ENCODE measurements around the gene TSSC4.

TSSC4 gene

DNA sequence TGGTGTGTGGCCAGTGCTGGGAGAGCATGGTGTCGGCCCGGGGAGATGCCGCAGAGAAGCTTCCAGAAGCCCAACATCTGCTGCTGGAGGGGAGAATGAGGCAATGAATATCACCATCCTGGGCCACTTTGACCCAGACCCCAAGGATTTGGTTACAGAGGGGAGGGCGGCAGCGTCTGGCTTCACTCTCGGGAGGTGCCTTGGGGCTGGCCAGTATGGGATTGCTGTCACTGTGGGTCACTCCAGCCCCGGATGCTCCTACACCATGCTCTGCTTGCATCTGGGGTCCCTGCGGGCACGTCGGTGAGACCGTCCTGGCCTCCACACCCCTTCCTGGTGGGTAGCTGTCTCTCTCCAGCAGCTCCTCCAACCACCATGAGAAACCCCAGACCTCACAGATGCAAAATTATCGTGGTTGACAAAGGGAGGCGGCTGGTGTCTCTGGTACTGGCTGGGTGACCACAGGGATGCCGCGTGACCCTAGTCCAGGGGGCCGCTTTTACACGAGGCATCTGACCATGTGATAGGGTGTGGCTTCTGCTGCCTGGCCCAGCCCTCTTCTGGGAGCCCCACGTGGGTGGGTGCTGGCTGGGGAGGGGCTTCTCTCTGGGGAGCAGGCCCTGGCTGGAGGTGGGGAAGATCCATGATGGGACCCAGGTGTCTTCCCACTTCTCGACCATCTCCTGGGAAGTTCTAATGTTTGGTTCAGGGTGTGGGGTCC, 49.9 kb downstream of the TSSC4 start:
- no peak for DNase-seq (ENCODE audit: low read depth)

- DNase-seq (ENCODE audit: low read depth): no peak
Measured at GRCh38 chr11:2451336-2451735, 50.8 kb downstream of the TSSC4 start.

- DNase-seq (ENCODE audit: low read depth): no peak
Measured at GRCh38 chr11:2451916-2452315, 51.4 kb downstream of the TSSC4 start.

DNA sequence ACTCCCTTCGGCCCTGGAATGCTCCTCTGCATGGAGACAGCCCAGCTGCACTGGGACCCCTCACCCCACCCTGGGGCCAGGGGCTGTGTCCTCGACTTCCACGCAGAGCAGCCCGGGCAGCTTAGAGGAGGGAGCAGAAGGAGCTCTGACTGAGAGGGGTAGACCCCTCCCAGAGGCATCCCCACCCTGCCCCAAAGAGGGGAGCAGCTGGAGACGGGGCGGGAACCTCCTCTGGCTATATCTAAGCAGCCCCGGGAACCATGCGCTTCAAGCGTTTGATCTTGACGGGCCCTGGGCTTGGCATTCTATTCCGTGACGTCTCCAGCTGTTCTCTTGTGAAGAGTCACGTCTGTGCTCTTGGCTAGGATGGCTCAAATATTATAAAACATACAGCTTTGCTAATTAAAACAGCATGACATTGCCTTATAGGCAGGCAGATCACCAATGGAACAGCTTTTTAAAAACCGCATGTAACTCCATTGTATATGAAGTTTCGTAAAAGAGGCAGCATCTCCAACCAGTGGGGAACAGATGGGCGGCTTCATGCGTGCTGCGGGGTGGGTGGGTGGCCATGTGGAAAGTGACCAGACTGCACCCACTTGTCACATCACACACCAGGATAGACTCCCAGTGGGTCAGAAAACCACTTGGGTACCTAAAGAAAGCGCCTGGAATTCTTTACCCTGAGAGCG, 51.9 kb downstream of the TSSC4 start:
- DNase-seq (ENCODE audit: low read depth): no peak

DNA sequence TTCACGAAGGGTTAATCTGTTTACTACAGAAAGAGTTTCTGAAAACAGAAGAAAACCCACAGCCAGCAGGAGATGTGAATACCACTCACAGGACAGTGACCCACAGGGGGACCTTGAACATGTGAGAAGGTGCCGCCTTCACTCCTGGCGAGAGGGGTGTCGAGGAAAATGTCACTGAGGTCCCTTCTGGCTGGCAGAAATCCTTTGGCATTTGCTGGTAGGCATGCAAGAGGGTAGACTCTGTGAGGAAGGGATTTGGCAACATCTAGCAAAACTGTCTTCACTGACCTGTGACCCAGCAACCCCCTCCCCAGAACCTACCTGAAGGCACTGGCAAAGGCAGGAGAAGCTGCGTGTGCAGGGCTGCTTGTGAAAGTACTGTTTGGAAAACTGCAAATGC, 52.9 kb downstream of the TSSC4 start:
- no peak for DNase-seq (ENCODE audit: low read depth)

Data from activated T-cell treated with anti-CD3 and anti-CD28 coated beads for 48 hours (primary cell).